Breast epithelium (tissue), 3 donors: ENCODE data around the gene SLC16A13.

Source experiments
- POLR2A ChIP-seq: fragments of 450-650 bp; IDR thresholded peaks from one replicate; pipeline ENCODE4 v1.6.1; 2016; ENCODE audit warnings: antibody characterized with exemption, mild to moderate bottlenecking, moderate library complexity
- POLR2AphosphoS5 ChIP-seq, 3 donors: sonication (generic); formaldehyde crosslinking; IDR thresholded peaks; one replicate each; pipeline ENCODE4 v1.6.1; 2017; ENCODE audit warnings: antibody characterized with exemption in 3 of 3
- TF ChIP-seq, protein P1 (sequence below), 3 donors: fragments of 450-650 bp; IDR thresholded peaks; one replicate each; pipeline ENCODE4 v1.5.1; 2016 to 2017; ENCODE audit warnings: antibody characterized with exemption in 3 of 3, mild to moderate bottlenecking in 3 of 3, moderate library complexity in 3 of 3

DNA sequence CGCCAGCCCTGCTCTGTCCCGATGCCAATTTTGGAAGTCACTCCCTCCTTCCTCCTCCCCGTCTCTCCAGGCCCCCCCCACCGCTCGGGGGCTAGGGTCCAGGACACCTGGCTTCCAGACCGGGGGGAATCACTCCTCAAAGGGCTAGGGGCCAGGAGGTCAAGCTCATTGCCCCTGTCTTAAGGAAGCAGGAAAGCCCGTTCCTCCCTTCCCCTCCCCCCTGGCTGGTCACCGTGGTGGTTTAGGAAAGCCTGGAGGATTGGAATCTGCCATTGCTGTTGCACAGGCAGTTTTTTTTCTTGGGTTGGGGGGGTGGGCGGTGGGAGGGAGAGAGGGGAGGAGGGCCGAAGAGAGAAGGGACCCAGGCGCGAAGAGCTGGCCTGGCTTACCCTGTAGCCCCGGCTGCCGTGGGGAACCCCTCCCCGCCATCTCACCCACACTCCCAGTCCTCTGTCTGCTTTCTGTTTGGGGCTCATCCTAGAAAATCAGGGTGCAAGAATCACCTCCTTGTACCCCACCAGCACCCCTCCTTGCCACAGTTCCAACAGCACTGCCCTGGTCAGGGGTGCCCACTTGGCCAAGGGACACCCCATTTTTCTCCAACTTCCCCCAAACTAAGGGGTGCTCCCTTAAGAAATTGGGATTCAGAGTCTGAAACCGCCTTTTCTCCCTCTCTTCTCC is 15.8 kb upstream of the SLC16A13 start:
- TF ChIP-seq, protein P1, sequence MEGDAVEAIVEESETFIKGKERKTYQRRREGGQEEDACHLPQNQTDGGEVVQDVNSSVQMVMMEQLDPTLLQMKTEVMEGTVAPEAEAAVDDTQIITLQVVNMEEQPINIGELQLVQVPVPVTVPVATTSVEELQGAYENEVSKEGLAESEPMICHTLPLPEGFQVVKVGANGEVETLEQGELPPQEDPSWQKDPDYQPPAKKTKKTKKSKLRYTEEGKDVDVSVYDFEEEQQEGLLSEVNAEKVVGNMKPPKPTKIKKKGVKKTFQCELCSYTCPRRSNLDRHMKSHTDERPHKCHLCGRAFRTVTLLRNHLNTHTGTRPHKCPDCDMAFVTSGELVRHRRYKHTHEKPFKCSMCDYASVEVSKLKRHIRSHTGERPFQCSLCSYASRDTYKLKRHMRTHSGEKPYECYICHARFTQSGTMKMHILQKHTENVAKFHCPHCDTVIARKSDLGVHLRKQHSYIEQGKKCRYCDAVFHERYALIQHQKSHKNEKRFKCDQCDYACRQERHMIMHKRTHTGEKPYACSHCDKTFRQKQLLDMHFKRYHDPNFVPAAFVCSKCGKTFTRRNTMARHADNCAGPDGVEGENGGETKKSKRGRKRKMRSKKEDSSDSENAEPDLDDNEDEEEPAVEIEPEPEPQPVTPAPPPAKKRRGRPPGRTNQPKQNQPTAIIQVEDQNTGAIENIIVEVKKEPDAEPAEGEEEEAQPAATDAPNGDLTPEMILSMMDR (IDR thresholded peaks at IDR 0.05) = no peak
- TF ChIP-seq POLR2A (no peak), POLR2AphosphoS5 (IDR thresholded peaks at IDR 0.05) (peak; percentile 26 to 57 (median 32))
